Hepatocyte (in vitro differentiated cells): ENCODE data around the gene TMEM109.

Experiments
- CTCF ChIP-seq: fragments of 200-600 bp; sonication (generic); IDR thresholded peaks from 2 replicates; pipeline ENCODE4 v1.5.1; 2016; ENCODE audit warnings: antibody characterized with exemption, mild to moderate bottlenecking; ENCODE audit not compliant: poor library complexity
- EZH2 ChIP-seq: fragments of 200-600 bp; sonication (generic); IDR thresholded peaks from 2 replicates; pipeline ENCODE4 v1.6.1; 2016; ENCODE audit warnings: antibody characterized with exemption, mild to moderate bottlenecking, borderline replicate concordance
- EZH2phosphoT487 ChIP-seq: fragments of 200-600 bp; sonication (generic); IDR thresholded peaks from one replicate; pipeline ENCODE4 v1.6.1; 2018; ENCODE audit warnings: antibody characterized with exemption, mild to moderate bottlenecking, low read depth, moderate library complexity; ENCODE audit not compliant: unreplicated experiment, severe bottlenecking

GRCh38 chr11:60933416-60934123 is 19.6 kb downstream of the TMEM109 start:
- no peak for TF ChIP-seq EZH2
- no peak for TF ChIP-seq CTCF
- no peak for TF ChIP-seq EZH2phosphoT487
